Esophagus muscularis mucosa (tissue), 4 donors: ENCODE results near the gene HNRNPA2B1. TPM values are rescaled to one million over a fixed set of nuclear protein-coding genes. Genes with fewer than 3 reads are reported as not detected.
"Not testable (repeated sequence)": the region's sequence is repeated elsewhere in the genome, so short reads cannot be mapped to it uniquely, and the experiment has no call there.

Source experiments
- DNase-seq: peaks from one replicate; pipeline ENCODE4 v3.0.0-alpha.2; 2017; ENCODE audit errors: extremely low spot score
- H3K27ac ChIP-seq, 4 donors: fragments of 200-600 bp; sonication (generic); replicated peaks in 1 of 4; 1 replicate in 3 of 4; 2 replicates in 1 of 4; pipeline ENCODE4 v1.5.1; 2016 to 2019; ENCODE audit warnings: mild to moderate bottlenecking in 1 of 4
- H3K27me3 ChIP-seq, 4 donors: fragments of 200-600 bp; sonication (generic); one replicate each; pipeline versions ENCODE4 v1.5.1 to v1.6.0; 2016 to 2019
- H3K36me3 ChIP-seq, 4 donors: fragments of 200-600 bp; sonication (generic); one replicate each; pipeline ENCODE4 v1.5.1; 2016 to 2019
- H3K4me1 ChIP-seq, 4 donors: fragments of 200-600 bp; sonication (generic); one replicate each; pipeline ENCODE4 v1.5.1; 2016 to 2019
- H3K4me3 ChIP-seq, 4 donors: fragments of 200-600 bp; sonication (generic); 1 replicate in 2 of 4; 2 replicates in 2 of 4; pipeline ENCODE4 v1.5.1; 2016 to 2019; ENCODE audit warnings: mild to moderate bottlenecking in 4 of 4, moderate library complexity in 1 of 4
- H3K9me3 ChIP-seq, 4 donors: fragments of 200-600 bp; sonication (generic); 1 replicate in 3 of 4; 2 replicates in 1 of 4; pipeline ENCODE4 v1.5.1; 2016 to 2019
- CTCF ChIP-seq, 3 experiments: fragments of 200-600 bp in 2 of 3; fragments of 450-650 bp in 1 of 3; sonication (generic) in 2 of 3; IDR thresholded peaks; one replicate each; pipeline ENCODE4 v1.5.1; 2017 to 2019; ENCODE audit warnings: antibody characterized with exemption in 3 of 3, mild to moderate bottlenecking in 2 of 3, moderate library complexity in 1 of 3
- EP300 ChIP-seq: sonication (generic); formaldehyde crosslinking; IDR thresholded peaks from one replicate; pipeline ENCODE4 v1.6.1; 2017; ENCODE audit warnings: antibody characterized with exemption
- POLR2A ChIP-seq: fragments of 450-650 bp; IDR thresholded peaks from one replicate; pipeline ENCODE4 v1.6.1; 2017; ENCODE audit warnings: antibody characterized with exemption, moderate library complexity, mild to moderate bottlenecking, low read depth
- POLR2AphosphoS5 ChIP-seq, 2 donors: sonication (generic); formaldehyde crosslinking; IDR thresholded peaks; one replicate each; pipeline ENCODE4 v1.6.1; 2017; ENCODE audit warnings: antibody characterized with exemption in 2 of 2
- WGBS: methylation state at CpG from one replicate; pipeline ENCODE4 v1.1.5; 2018; 5-methylcytosine and 5-hydroxymethylcytosine counted together
- intact Hi-C: fragments of 100-400 bp; cut with DNase I; formaldehyde crosslinking; loops from one replicate; pipeline ENCODE4 v1.15.1; 2023
- total RNA-seq, 4 donors: library from RNA; depleted of rRNA; stranded (reverse); fragments of >200 nt; gene quantifications; one replicate each; pipeline versions ENCODE4 v1.1.0 to v1.2.1, GENCODE V29; 2016

HNRNPA2B1 gene
- total RNA-seq, 4 donors from 2014 or later, result 158 to 220 (median 202) TPM

GRCh38 chr7:26184281-26185101 lies 16.1 kb downstream of the HNRNPA2B1 start:
- intact Hi-C loops, H3K27me3 ChIP-seq, DNase-seq, H3K4me3 ChIP-seq, H3K9me3 ChIP-seq: not testable (repeated sequence)
- Histone ChIP-seq H3K4me1 (peaks cover 18 to 37% (median 25%) of the 10 kb centered on the region in 4 donors), H3K27ac (peak overlapping the region in 1 of 4 donors; percentile 20), H3K36me3 (peaks cover 8 to 38% (median 25%) of the 10 kb centered on the region in 4 donors)
- 77% methylated on average over 4 of the region's 4 CpGs for WGBS
- peak in 1 of 2 donors; percentile 16 for TF ChIP-seq POLR2AphosphoS5 (IDR thresholded peaks at IDR 0.05)

GRCh38 chr7:26183545-26184280 lies 16.8 kb downstream of the HNRNPA2B1 start:
- no peaks in the 10 kb centered on the region for H3K9me3 ChIP-seq
- H3K36me3 ChIP-seq, result peaks cover 2 to 31% (median 18%) of the 10 kb centered on the region in 4 donors
- 69% methylated on average over 4 of the region's 4 CpGs for WGBS
- H3K4me3 ChIP-seq, result no peak overlapping the region
- intact Hi-C loops, result no loop called here
- H3K27ac ChIP-seq, result peak overlapping the region in 2 of 4 donors; percentile 18 to 20
- no peaks in the 10 kb centered on the region for H3K27me3 ChIP-seq
- H3K4me1 ChIP-seq, result peaks cover 18 to 38% (median 25%) of the 10 kb centered on the region in 4 donors
- DNase-seq, result no peak
- TF ChIP-seq EP300, result no peak
- TF ChIP-seq POLR2AphosphoS5 (IDR thresholded peaks at IDR 0.05), result peak in 1 of 2 donors; percentile 2

GRCh38 chr7:26182706-26183105 lies 17.8 kb downstream of the HNRNPA2B1 start:
- intact Hi-C loops, result no loop called here
- no peak for TF ChIP-seq EP300
- TF ChIP-seq CTCF (IDR thresholded peaks at IDR 0.05), result no peak
- TF ChIP-seq POLR2A, result no peak
- peak in 1 of 2 donors; percentile 1 for TF ChIP-seq POLR2AphosphoS5 (IDR thresholded peaks at IDR 0.05)
- peak overlapping the region in 2 of 4 donors; percentile 12 to 18 for H3K27ac ChIP-seq
- DNase-seq, result no peak
- WGBS, result 89% methylated on average over 8 of the region's 8 CpGs
- peaks cover 0 to 21% (median 8%) of the 10 kb centered on the region in 4 donors for H3K36me3 ChIP-seq
- no peaks in the 10 kb centered on the region for H3K9me3 ChIP-seq
- peaks cover 18 to 38% (median 22%) of the 10 kb centered on the region in 4 donors for H3K4me1 ChIP-seq
- no peaks in the 10 kb centered on the region for H3K27me3 ChIP-seq
- no peak overlapping the region for H3K4me3 ChIP-seq

GRCh38 chr7:26182283-26182682 lies 18.3 kb downstream of the HNRNPA2B1 start:
- no peaks in the 10 kb centered on the region for H3K27me3 ChIP-seq
- TF ChIP-seq EP300, result no peak
- TF ChIP-seq POLR2AphosphoS5 (IDR thresholded peaks at IDR 0.05), result peak in 1 of 2 donors; percentile 55
- no peak for TF ChIP-seq POLR2A
- intact Hi-C loops, result no loop called here
- H3K9me3 ChIP-seq, result no peaks in the 10 kb centered on the region
- whole genome bisulfite sequencing, result 46% methylated on average over 6 of the region's 6 CpGs
- no peak for DNase-seq
- H3K4me1 ChIP-seq, result peaks cover 17 to 38% (median 21%) of the 10 kb centered on the region in 4 donors
- peak overlapping the region in 1 of 4 donors; percentile 18 for H3K27ac ChIP-seq
- H3K36me3 ChIP-seq, result peaks cover 0 to 16% (median 5%) of the 10 kb centered on the region in 4 donors
- H3K4me3 ChIP-seq, result no peak overlapping the region

GRCh38 chr7:26181474-26182227 lies 18.9 kb downstream of the HNRNPA2B1 start:
- Histone ChIP-seq H3K9me3 (no peaks in the 10 kb centered on the region), H3K27me3 (no peaks in the 10 kb centered on the region), H3K27ac (no peak overlapping the region), H3K36me3 (peaks cover 0 to 14% (median 3%) of the 10 kb centered on the region in 4 donors), H3K4me1 (peaks cover 17 to 38% (median 21%) of the 10 kb centered on the region in 4 donors), H3K4me3 (no peak overlapping the region)
- no peak for TF ChIP-seq CTCF (IDR thresholded peaks at IDR 0.05)
- no peak for TF ChIP-seq POLR2AphosphoS5 (IDR thresholded peaks at IDR 0.05)
- no peak for TF ChIP-seq EP300
- no peak for TF ChIP-seq POLR2A
- intact Hi-C loops, result no loop called here
- DNase-seq, result no peak
- WGBS, result 58% methylated on average over 3 of the region's 3 CpGs
